GM23338 (cell line): ENCODE measurements around the gene UCMA. TPM values are rescaled to one million over a fixed set of nuclear protein-coding genes. Genes with fewer than 3 reads are reported as not detected.

ENCODE experiments used
- ATAC-seq: fragments of 200-7000 bp; cut with Tn5 transposase; 3 replicates; pipeline ENCODE4 v1.9.1; 2020
- DNase-seq: peaks from one replicate; pipeline ENCODE4 v3.0.0-alpha.2; 2015; ENCODE audit warnings: low spot score
- H2AFZ ChIP-seq: fragments of 200-600 bp; sonication (generic); 2 replicates; pipeline ENCODE4 v1.8.0; 2016; ENCODE audit warnings: antibody characterized with exemption, mild to moderate bottlenecking, moderate library complexity
- H3F3A ChIP-seq: fragments of 200-600 bp; sonication (generic); replicated peaks from 2 replicates; pipeline ENCODE4 v1.8.0; 2017; ENCODE audit warnings: antibody characterized with exemption, mixed run types, low read depth
- H3K27ac ChIP-seq: fragments of 200-600 bp; sonication (generic); 2 replicates; pipeline ENCODE4 v1.6.1; 2016; ENCODE audit warnings: low read depth
- H3K27me3 ChIP-seq: fragments of 200-600 bp; sonication (generic); 2 replicates; pipeline ENCODE4 v1.8.0; 2016; ENCODE audit warnings: mild to moderate bottlenecking, mixed run types, moderate library complexity; ENCODE audit not compliant: insufficient read depth
- H3K36me3 ChIP-seq: fragments of 200-600 bp; sonication (generic); 2 replicates; pipeline ENCODE4 v1.8.0; 2016; ENCODE audit warnings: mild to moderate bottlenecking; ENCODE audit not compliant: insufficient read depth
- H3K4me1 ChIP-seq: fragments of 200-600 bp; sonication (generic); 2 replicates; pipeline ENCODE4 v1.8.0; 2016; ENCODE audit warnings: mild to moderate bottlenecking, moderate library complexity; ENCODE audit not compliant: insufficient read depth
- H3K4me2 ChIP-seq: fragments of 200-600 bp; sonication (generic); 2 replicates; pipeline ENCODE4 v1.7.1; 2017; ENCODE audit warnings: mixed run types
- H3K4me3 ChIP-seq: fragments of 200-600 bp; sonication (generic); 2 replicates; pipeline ENCODE4 v1.6.1; 2016; ENCODE audit warnings: mixed run types
- H3K79me2 ChIP-seq: fragments of 200-600 bp; sonication (generic); replicated peaks from 2 replicates; pipeline ENCODE4 v1.8.0; 2017; ENCODE audit warnings: mild to moderate bottlenecking; ENCODE audit not compliant: insufficient read depth
- H3K9me2 ChIP-seq: fragments of 200-600 bp; sonication (generic); 2 replicates; pipeline ENCODE4 v1.8.0; 2017; ENCODE audit not compliant: insufficient read depth
- H4K20me1 ChIP-seq: fragments of 200-600 bp; sonication (generic); replicated peaks from 2 replicates; pipeline ENCODE4 v1.8.0; 2017; ENCODE audit warnings: mild to moderate bottlenecking; ENCODE audit not compliant: insufficient read depth
- H3K27ac Mint-ChIP-seq: 2 replicates; pipeline ENCODE4 v1.8.0; 2020; ENCODE audit warnings: inconsistent platforms, mild to moderate bottlenecking, moderate library complexity, mixed read lengths
- H3K27me3 Mint-ChIP-seq: 3 replicates; pipeline ENCODE4 v1.8.0; 2022; ENCODE audit warnings: low read depth, mild to moderate bottlenecking, moderate library complexity, mixed read lengths, inconsistent platforms; ENCODE audit not compliant: insufficient read depth, poor library complexity
- H3K36me3 Mint-ChIP-seq: 3 replicates; pipeline ENCODE4 v1.8.0; 2021; ENCODE audit warnings: low read depth, mild to moderate bottlenecking, inconsistent platforms, moderate library complexity, mixed read lengths
- H3K4me1 Mint-ChIP-seq: 3 replicates; pipeline ENCODE4 v1.8.0; 2020; ENCODE audit warnings: mild to moderate bottlenecking, inconsistent platforms, mixed read lengths
- H3K4me3 Mint-ChIP-seq: 3 replicates; pipeline ENCODE4 v1.8.0; 2021; ENCODE audit warnings: moderate library complexity, mild to moderate bottlenecking, inconsistent platforms, mixed read lengths
- H3K9me3 Mint-ChIP-seq: 3 replicates; pipeline ENCODE4 v1.8.0; 2020; ENCODE audit warnings: moderate library complexity, mild to moderate bottlenecking, inconsistent platforms, mixed read lengths
- CREB1 ChIP-seq: fragments of 250-450 bp; sonication (Bioruptor Pico); IDR thresholded peaks from 2 replicates; pipeline ENCODE4 v1.5.0; 2020; ENCODE audit warnings: low read depth, mild to moderate bottlenecking, moderate library complexity
- EZH2 ChIP-seq: fragments of 200-600 bp; sonication (generic); IDR thresholded peaks from one replicate; pipeline ENCODE4 v1.8.0; 2017; ENCODE audit warnings: antibody characterized with exemption, mild to moderate bottlenecking, low read depth; ENCODE audit not compliant: unreplicated experiment
- EZH2phosphoT487 ChIP-seq: fragments of 200-600 bp; sonication (generic); IDR thresholded peaks from one replicate; pipeline ENCODE4 v1.8.1; 2018; ENCODE audit warnings: antibody characterized with exemption; ENCODE audit not compliant: unreplicated experiment
- JUNB ChIP-seq: IDR thresholded peaks from one replicate; pipeline ENCODE4 v1.6.1; 2016; ENCODE audit warnings: antibody characterized with exemption; ENCODE audit not compliant: unreplicated experiment
- NANOG ChIP-seq: IDR thresholded peaks from 2 replicates; pipeline ENCODE4 v1.6.1; 2016; ENCODE audit warnings: antibody characterized with exemption, borderline replicate concordance
- POLR2AphosphoS5 ChIP-seq: IDR thresholded peaks from 2 replicates; pipeline ENCODE4 v1.6.1; 2016; ENCODE audit warnings: antibody characterized with exemption, low read depth
- STAT1 ChIP-seq: IDR thresholded peaks from one replicate; pipeline ENCODE4 v1.6.1; 2016; ENCODE audit warnings: antibody characterized with exemption; ENCODE audit not compliant: unreplicated experiment
- ZNF114 ChIP-seq: fragments of 250-450 bp; sonication (Bioruptor Pico); IDR thresholded peaks from 2 replicates; pipeline ENCODE4 v1.5.0; 2020; ENCODE audit warnings: mild to moderate bottlenecking, moderate library complexity
- ZNF331 ChIP-seq: fragments of 250-450 bp; sonication (Bioruptor Pico); IDR thresholded peaks from 2 replicates; pipeline ENCODE4 v1.5.0; 2020; ENCODE audit warnings: low read depth, mild to moderate bottlenecking, moderate library complexity
- polyA plus RNA-seq: library from polyadenylated mRNA; unstranded; fragments of >200 nt; fragmentation: Nextera tagmentation; extraction: Ambion mirVana; gene quantifications from 2 replicates; pipeline ENCODE4 v1.2.1, GENCODE V29; 2016
- total RNA-seq: library from RNA; depleted of rRNA; stranded (reverse); fragments of >200 nt; shearing (Covaris generic); gene quantifications from 2 replicates; pipeline ENCODE4 v1.2.3, GENCODE V29; 2014
- TF ChIP-seq, protein P1 (sequence below): fragments of 250-450 bp; sonication (Bioruptor Pico); IDR thresholded peaks from 2 replicates; pipeline ENCODE4 v1.5.0; 2020; ENCODE audit warnings: mild to moderate bottlenecking, moderate library complexity
- TF ChIP-seq, protein P2 (sequence below): IDR thresholded peaks from 2 replicates; pipeline ENCODE4 v1.6.1; 2016; ENCODE audit warnings: antibody characterized with exemption
- TF ChIP-seq, protein P3 (sequence below), 2 experiments: fragments of 200-600 bp in 1 of 2; sonication (generic) in 1 of 2; conservative IDR thresholded peaks; 2 replicates each; pipeline versions ENCODE4 v1.5.1 to v1.6.1; 2016 to 2017; ENCODE audit warnings: antibody characterized with exemption in 2 of 2, low read depth in 2 of 2, mild to moderate bottlenecking in 2 of 2, moderate library complexity in 1 of 2
- TF ChIP-seq, protein P4 (sequence below): IDR thresholded peaks from one replicate; pipeline ENCODE4 v1.6.1; 2018; ENCODE audit warnings: antibody characterized with exemption; ENCODE audit not compliant: unreplicated experiment

The UCMA gene
- total and polyA plus RNA-seq, 2 experiments from 2014 or later = 12.7 to 16.7 TPM

DNA sequence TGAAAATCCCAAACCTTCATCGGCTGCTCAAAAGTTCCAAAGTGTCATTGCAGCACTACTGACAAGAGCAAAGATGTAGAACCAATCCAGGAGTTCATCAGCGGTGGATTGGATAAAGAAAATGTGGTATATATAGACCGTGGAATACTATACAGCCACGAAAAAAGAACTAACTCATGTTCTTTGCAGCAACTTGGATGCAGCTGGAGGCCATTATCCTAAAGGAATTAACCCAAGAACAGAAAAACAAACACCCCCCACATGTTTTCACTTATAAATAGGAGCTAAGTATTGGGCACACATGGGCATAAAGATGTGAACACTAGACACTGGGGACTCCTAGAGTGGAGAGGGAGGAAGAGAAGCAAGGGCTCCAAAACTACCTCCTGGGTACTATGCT is 34.1 kb upstream of the UCMA start (continued):
- no peak for TF ChIP-seq STAT1

DNA sequence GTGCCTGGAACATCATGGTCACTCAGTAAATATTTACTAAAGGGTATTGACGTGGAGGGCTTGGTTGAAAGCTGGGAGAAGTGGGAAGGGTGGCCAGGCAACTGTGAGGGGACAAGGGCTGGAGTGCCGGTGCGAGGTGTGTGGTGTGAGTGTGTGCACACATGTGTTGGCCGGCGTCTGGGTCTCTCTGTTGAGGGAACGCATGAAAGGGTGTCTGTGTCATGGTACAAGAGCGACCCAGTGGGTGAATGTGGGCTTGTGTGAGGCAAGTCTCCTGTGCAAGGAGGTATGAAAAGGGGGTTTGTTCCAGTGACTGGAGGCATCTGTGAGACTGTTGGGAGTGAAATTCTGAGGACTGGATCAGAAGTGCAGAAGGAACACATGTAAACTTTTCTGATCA is 29.4 kb upstream of the UCMA start:
- Mint-ChIP-seq H3K9me3 (peaks cover 18% of the 10 kb centered on the region), H3K4me1 (peaks cover 5% of the 10 kb centered on the region)
- no peak for ATAC-seq

More for the DNA sequence above, 29.4 kb upstream of the UCMA start:
- Mint-ChIP-seq H3K4me3 (no peak overlapping the region), H3K36me3 (peaks cover 10% of the 10 kb centered on the region; the same call in 2 of the 3 replicates), H3K27me3 (peaks cover 9% of the 10 kb centered on the region), H3K27ac (no peak overlapping the region)
- Histone ChIP-seq H3K9me2 (no peaks in the 10 kb centered on the region; the same call in 1 of the 2 replicates), H2AFZ (peak overlapping the region; percentile 56; the same call in 1 of the 2 replicates), H3F3A (no peaks in the 10 kb centered on the region; the same call in 1 of the 2 replicates), H3K4me3 (no peak overlapping the region), H3K4me2 (no peak overlapping the region), H3K27me3 (no peaks in the 10 kb centered on the region), H3K27ac (no peak overlapping the region), H3K36me3 (no peaks in the 10 kb centered on the region), H3K79me2 (no peaks in the 10 kb centered on the region), H3K4me1 (peaks cover 2% of the 10 kb centered on the region; the same call in 1 of the 2 replicates), H4K20me1 (no peaks in the 10 kb centered on the region)
- TF ChIP-seq EZH2phosphoT487 (no peak), ZNF331 (CRISPR knock-in tag) (no peak), EZH2 (no peak), CREB1 (CRISPR knock-in tag) (no peak), NANOG (no peak), POLR2AphosphoS5 (no peak), JUNB (no peak), STAT1 (no peak), ZNF114 (CRISPR knock-in tag) (no peak)
- TF ChIP-seq, protein P1, sequence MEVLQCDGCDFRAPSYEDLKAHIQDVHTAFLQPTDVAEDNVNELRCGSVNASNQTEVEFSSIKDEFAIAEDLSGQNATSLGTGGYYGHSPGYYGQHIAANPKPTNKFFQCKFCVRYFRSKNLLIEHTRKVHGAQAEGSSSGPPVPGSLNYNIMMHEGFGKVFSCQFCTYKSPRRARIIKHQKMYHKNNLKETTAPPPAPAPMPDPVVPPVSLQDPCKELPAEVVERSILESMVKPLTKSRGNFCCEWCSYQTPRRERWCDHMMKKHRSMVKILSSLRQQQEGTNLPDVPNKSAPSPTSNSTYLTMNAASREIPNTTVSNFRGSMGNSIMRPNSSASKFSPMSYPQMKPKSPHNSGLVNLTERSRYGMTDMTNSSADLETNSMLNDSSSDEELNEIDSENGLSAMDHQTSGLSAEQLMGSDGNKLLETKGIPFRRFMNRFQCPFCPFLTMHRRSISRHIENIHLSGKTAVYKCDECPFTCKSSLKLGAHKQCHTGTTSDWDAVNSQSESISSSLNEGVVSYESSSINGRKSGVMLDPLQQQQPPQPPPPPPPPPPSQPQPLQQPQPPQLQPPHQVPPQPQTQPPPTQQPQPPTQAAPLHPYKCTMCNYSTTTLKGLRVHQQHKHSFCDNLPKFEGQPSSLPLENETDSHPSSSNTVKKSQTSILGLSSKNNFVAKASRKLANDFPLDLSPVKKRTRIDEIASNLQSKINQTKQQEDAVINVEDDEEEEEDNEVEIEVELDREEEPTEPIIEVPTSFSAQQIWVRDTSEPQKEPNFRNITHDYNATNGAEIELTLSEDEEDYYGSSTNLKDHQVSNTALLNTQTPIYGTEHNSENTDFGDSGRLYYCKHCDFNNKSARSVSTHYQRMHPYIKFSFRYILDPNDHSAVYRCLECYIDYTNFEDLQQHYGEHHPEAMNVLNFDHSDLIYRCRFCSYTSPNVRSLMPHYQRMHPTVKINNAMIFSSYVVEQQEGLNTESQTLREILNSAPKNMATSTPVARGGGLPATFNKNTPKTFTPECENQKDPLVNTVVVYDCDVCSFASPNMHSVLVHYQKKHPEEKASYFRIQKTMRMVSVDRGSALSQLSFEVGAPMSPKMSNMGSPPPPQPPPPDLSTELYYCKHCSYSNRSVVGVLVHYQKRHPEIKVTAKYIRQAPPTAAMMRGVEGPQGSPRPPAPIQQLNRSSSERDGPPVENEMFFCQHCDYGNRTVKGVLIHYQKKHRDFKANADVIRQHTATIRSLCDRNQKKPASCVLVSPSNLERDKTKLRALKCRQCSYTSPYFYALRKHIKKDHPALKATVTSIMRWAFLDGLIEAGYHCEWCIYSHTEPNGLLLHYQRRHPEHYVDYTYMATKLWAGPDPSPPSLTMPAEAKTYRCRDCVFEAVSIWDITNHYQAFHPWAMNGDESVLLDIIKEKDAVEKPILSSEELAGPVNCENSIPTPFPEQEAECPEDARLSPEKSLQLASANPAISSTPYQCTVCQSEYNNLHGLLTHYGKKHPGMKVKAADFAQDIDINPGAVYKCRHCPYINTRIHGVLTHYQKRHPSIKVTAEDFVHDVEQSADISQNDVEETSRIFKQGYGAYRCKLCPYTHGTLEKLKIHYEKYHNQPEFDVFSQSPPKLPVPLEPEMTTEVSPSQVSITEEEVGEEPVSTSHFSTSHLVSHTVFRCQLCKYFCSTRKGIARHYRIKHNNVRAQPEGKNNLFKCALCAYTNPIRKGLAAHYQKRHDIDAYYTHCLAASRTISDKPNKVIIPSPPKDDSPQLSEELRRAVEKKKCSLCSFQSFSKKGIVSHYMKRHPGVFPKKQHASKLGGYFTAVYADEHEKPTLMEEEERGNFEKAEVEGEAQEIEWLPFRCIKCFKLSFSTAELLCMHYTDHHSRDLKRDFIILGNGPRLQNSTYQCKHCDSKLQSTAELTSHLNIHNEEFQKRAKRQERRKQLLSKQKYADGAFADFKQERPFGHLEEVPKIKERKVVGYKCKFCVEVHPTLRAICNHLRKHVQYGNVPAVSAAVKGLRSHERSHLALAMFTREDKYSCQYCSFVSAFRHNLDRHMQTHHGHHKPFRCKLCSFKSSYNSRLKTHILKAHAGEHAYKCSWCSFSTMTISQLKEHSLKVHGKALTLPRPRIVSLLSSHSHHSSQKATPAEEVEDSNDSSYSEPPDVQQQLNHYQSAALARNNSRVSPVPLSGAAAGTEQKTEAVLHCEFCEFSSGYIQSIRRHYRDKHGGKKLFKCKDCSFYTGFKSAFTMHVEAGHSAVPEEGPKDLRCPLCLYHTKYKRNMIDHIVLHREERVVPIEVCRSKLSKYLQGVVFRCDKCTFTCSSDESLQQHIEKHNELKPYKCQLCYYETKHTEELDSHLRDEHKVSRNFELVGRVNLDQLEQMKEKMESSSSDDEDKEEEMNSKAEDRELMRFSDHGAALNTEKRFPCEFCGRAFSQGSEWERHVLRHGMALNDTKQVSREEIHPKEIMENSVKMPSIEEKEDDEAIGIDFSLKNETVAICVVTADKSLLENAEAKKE (CRISPR knock-in tag) = no peak
- TF ChIP-seq, protein P2, sequence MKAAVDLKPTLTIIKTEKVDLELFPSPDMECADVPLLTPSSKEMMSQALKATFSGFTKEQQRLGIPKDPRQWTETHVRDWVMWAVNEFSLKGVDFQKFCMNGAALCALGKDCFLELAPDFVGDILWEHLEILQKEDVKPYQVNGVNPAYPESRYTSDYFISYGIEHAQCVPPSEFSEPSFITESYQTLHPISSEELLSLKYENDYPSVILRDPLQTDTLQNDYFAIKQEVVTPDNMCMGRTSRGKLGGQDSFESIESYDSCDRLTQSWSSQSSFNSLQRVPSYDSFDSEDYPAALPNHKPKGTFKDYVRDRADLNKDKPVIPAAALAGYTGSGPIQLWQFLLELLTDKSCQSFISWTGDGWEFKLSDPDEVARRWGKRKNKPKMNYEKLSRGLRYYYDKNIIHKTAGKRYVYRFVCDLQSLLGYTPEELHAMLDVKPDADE = no peak
- TF ChIP-seq, protein P3, sequence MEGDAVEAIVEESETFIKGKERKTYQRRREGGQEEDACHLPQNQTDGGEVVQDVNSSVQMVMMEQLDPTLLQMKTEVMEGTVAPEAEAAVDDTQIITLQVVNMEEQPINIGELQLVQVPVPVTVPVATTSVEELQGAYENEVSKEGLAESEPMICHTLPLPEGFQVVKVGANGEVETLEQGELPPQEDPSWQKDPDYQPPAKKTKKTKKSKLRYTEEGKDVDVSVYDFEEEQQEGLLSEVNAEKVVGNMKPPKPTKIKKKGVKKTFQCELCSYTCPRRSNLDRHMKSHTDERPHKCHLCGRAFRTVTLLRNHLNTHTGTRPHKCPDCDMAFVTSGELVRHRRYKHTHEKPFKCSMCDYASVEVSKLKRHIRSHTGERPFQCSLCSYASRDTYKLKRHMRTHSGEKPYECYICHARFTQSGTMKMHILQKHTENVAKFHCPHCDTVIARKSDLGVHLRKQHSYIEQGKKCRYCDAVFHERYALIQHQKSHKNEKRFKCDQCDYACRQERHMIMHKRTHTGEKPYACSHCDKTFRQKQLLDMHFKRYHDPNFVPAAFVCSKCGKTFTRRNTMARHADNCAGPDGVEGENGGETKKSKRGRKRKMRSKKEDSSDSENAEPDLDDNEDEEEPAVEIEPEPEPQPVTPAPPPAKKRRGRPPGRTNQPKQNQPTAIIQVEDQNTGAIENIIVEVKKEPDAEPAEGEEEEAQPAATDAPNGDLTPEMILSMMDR (conservative IDR thresholded peaks at IDR 0.05; ENCODE audit: low read depth in 2 of 2) = no peak
- TF ChIP-seq, protein P4, sequence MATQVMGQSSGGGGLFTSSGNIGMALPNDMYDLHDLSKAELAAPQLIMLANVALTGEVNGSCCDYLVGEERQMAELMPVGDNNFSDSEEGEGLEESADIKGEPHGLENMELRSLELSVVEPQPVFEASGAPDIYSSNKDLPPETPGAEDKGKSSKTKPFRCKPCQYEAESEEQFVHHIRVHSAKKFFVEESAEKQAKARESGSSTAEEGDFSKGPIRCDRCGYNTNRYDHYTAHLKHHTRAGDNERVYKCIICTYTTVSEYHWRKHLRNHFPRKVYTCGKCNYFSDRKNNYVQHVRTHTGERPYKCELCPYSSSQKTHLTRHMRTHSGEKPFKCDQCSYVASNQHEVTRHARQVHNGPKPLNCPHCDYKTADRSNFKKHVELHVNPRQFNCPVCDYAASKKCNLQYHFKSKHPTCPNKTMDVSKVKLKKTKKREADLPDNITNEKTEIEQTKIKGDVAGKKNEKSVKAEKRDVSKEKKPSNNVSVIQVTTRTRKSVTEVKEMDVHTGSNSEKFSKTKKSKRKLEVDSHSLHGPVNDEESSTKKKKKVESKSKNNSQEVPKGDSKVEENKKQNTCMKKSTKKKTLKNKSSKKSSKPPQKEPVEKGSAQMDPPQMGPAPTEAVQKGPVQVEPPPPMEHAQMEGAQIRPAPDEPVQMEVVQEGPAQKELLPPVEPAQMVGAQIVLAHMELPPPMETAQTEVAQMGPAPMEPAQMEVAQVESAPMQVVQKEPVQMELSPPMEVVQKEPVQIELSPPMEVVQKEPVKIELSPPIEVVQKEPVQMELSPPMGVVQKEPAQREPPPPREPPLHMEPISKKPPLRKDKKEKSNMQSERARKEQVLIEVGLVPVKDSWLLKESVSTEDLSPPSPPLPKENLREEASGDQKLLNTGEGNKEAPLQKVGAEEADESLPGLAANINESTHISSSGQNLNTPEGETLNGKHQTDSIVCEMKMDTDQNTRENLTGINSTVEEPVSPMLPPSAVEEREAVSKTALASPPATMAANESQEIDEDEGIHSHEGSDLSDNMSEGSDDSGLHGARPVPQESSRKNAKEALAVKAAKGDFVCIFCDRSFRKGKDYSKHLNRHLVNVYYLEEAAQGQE = no peak
- no peak for DNase-seq
